PC-9 (cell line): ENCODE measurements around the gene DLGAP1. TPM values are rescaled to one million over a fixed set of nuclear protein-coding genes. Genes with fewer than 3 reads are reported as not detected.

Experiments used
- BruUV-seq: library from RNA; stranded (reverse); fragments of 400-500 nt; replicated peaks from 2 replicates; lab custom pipeline; 2021; lab: Mats Ljungman, UMichigan
- CTCF ChIA-PET: fragments of 300-600 bp; sonication (Branson Sonifier 250); formaldehyde crosslinking; loops from one replicate; lab custom pipeline; 2022; ENCODE audit warnings: antibody characterized with exemption; lab: Charles Lee
- POLR2A ChIA-PET: fragments of 300-600 bp; sonication (Branson Sonifier 250); formaldehyde crosslinking; loops from one replicate; lab custom pipeline; 2022; ENCODE audit warnings: antibody characterized with exemption; ENCODE audit not compliant: unreplicated experiment; lab: Charles Lee
- DNase-seq, 2 experiments: peaks; one replicate each; pipeline versions ENCODE4 v3.0.0 to v3.0.0-alpha.2; 2015 to 2022; ENCODE audit warnings: mixed read lengths in 1 of 2
- H2AFZ ChIP-seq: fragments of 200-600 bp; sonication (generic); 2 replicates; pipeline ENCODE4 v1.8.1; 2017; ENCODE audit warnings: antibody characterized with exemption
- H3F3A ChIP-seq: fragments of 200-600 bp; sonication (generic); 2 replicates; pipeline ENCODE4 v1.8.1; 2017; ENCODE audit warnings: antibody characterized with exemption, mild to moderate bottlenecking, low read depth; ENCODE audit not compliant: insufficient read depth
- H3K27ac ChIP-seq: fragments of 200-600 bp; sonication (generic); 2 replicates; pipeline ENCODE4 v1.6.1; 2016; ENCODE audit warnings: mixed run types
- H3K27me3 ChIP-seq: fragments of 200-600 bp; sonication (generic); 2 replicates; pipeline ENCODE4 v1.6.1; 2016; ENCODE audit warnings: low read depth, mixed run types; ENCODE audit not compliant: insufficient read depth
- H3K36me3 ChIP-seq: fragments of 200-600 bp; sonication (generic); 2 replicates; pipeline ENCODE4 v1.6.1; 2016; ENCODE audit warnings: low read depth, mixed run types
- H3K4me1 ChIP-seq: fragments of 200-600 bp; sonication (generic); replicated peaks from 2 replicates; pipeline ENCODE4 v1.6.1; 2016; ENCODE audit warnings: mixed run types; ENCODE audit not compliant: insufficient read depth
- H3K4me2 ChIP-seq: fragments of 200-600 bp; sonication (generic); 2 replicates; pipeline ENCODE4 v1.6.1; 2017; ENCODE audit warnings: mixed run types
- H3K4me3 ChIP-seq: fragments of 200-600 bp; sonication (generic); 2 replicates; pipeline ENCODE4 v1.6.1; 2016; ENCODE audit warnings: mixed run types
- H3K79me2 ChIP-seq: fragments of 200-600 bp; sonication (generic); 2 replicates; pipeline ENCODE4 v1.6.1; 2017; ENCODE audit warnings: low read depth, mixed run types
- H3K9me2 ChIP-seq: fragments of 200-600 bp; sonication (generic); 2 replicates; pipeline ENCODE4 v1.8.1; 2017; ENCODE audit warnings: mild to moderate bottlenecking; ENCODE audit not compliant: insufficient read depth
- H3K9me3 ChIP-seq: fragments of 200-600 bp; sonication (generic); 2 replicates; pipeline ENCODE4 v1.8.1; 2016; ENCODE audit warnings: low read depth; ENCODE audit not compliant: insufficient read depth
- H4K20me1 ChIP-seq: fragments of 200-600 bp; sonication (generic); 2 replicates; pipeline ENCODE4 v1.8.1; 2017; ENCODE audit not compliant: insufficient read depth
- EZH2 ChIP-seq: fragments of 200-600 bp; sonication (generic); IDR thresholded peaks from 2 replicates; pipeline ENCODE4 v1.8.0; 2017; ENCODE audit warnings: antibody characterized with exemption, low read depth
- intact Hi-C: fragments of 100-400 bp; cut with micrococcal nuclease; formaldehyde crosslinking; loops from one replicate; pipeline ENCODE4 v1.10.0; 2022; ENCODE audit not compliant: unreplicated experiment
- total RNA-seq: library from RNA; stranded (reverse); gene quantifications from 2 replicates; pipeline ENCODE4 v1.2.3, GENCODE V29; 2021
- TF ChIP-seq, protein P1 (sequence below): fragments of 200-600 bp; sonication (generic); conservative IDR thresholded peaks from 2 replicates; pipeline ENCODE4 v1.6.1; 2017; ENCODE audit warnings: mixed run types, antibody characterized with exemption, mild to moderate bottlenecking, moderate library complexity

Gene DLGAP1
- total RNA-seq, 1 experiment from 2014 or later, result not detected

DNA sequence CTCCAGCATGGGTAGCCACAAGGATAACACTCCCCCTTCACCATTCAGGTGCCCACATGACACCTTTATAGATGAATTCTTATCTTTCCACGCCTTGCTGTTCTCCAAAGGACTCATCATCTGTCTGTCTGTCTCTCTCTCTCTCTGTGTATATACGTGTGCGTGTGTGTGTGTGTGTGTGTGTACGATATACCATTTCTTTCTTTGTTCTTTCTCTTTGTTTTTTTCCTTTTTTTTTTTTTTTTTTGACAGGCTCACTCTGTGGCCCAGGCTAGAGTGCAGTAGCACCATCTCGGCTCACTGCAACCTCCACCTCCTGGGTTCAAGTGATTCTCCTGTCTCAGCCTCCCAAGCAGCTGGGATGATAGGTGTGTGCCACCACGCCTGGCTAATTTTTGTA lies 98.2 kb downstream of the DLGAP1 start:
- Histone ChIP-seq H3K4me1 (no peaks in the 10 kb centered on the region), H3K79me2 (no peaks in the 10 kb centered on the region), H3K27ac (no peak overlapping the region), H3K4me3 (no peak overlapping the region), H3K36me3 (no peaks in the 10 kb centered on the region), H3K9me2 (no peaks in the 10 kb centered on the region), H3K27me3 (peaks cover 47% of the 10 kb centered on the region), H3K4me2 (no peak overlapping the region), H3K9me3 (0 out of 2 replicates have a peak, but pooled peaks cover 3% of the 10 kb centered on the region), H4K20me1 (no peaks in the 10 kb centered on the region), H3F3A (no peaks in the 10 kb centered on the region), H2AFZ (no peak overlapping the region)
- no peak for DNase-seq
- CTCF ChIA-PET, result no interaction called here
- POLR2A ChIA-PET, result no interaction called here
- intact Hi-C loops, result no loop called here
- TF ChIP-seq EZH2, result no peak
- TF ChIP-seq, protein P1, sequence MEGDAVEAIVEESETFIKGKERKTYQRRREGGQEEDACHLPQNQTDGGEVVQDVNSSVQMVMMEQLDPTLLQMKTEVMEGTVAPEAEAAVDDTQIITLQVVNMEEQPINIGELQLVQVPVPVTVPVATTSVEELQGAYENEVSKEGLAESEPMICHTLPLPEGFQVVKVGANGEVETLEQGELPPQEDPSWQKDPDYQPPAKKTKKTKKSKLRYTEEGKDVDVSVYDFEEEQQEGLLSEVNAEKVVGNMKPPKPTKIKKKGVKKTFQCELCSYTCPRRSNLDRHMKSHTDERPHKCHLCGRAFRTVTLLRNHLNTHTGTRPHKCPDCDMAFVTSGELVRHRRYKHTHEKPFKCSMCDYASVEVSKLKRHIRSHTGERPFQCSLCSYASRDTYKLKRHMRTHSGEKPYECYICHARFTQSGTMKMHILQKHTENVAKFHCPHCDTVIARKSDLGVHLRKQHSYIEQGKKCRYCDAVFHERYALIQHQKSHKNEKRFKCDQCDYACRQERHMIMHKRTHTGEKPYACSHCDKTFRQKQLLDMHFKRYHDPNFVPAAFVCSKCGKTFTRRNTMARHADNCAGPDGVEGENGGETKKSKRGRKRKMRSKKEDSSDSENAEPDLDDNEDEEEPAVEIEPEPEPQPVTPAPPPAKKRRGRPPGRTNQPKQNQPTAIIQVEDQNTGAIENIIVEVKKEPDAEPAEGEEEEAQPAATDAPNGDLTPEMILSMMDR, result no peak
- no TSS peak for BruUV-seq

DNA sequence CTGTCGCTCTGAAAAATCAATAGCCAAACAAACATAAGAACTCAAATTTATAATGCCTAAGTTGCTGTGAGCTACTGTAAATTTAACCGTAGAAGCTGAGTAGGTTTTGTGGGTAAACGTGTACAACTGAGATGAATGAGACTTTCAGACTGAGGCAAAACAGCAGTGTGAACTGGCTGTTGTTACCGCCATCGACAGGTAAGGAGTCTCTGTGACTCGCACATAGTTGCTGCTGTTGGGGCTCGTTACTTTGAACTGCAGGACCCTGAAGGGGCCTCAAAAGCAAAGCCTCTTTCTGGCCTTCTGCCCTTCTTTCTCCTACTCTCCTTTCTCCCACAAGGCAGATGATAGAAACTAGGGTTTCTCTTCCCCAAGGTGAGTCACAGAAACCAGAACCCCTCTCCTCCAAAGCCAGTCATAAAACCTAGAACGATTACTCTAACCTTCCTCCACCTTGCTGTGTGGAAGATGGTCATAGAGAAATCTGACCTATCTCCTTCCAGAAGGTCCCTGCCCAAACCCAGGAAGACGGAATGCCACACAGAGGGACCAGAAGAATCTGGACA lies 101.2 kb downstream of the DLGAP1 start:
- H3K79me2 ChIP-seq, result no peaks in the 10 kb centered on the region
- H3K4me2 ChIP-seq, result no peak overlapping the region
- no peaks in the 10 kb centered on the region for H3K36me3 ChIP-seq
- TF ChIP-seq, protein P1, result no peak
- H3K27me3 ChIP-seq, result peaks cover 45% of the 10 kb centered on the region
- no peak overlapping the region for H3K4me3 ChIP-seq
- POLR2A ChIA-PET, result interaction anchor here (0.7 kb wide), 1 partner anchor 26 kb away, joined by 7 read pairs; no protein-coding TSS in a partner anchor
- no TSS peak for BruUV-seq
- no peaks in the 10 kb centered on the region for H3F3A ChIP-seq
- intact Hi-C loops, result no loop called here
- H3K9me2 ChIP-seq, result no peaks in the 10 kb centered on the region
- no peaks in the 10 kb centered on the region for H3K4me1 ChIP-seq
- H2AFZ ChIP-seq, result no peak overlapping the region
- H4K20me1 ChIP-seq, result no peaks in the 10 kb centered on the region
- DNase-seq, result no peak
- no peaks in the 10 kb centered on the region for H3K9me3 ChIP-seq
- CTCF ChIA-PET, result no interaction called here
- no peak overlapping the region for H3K27ac ChIP-seq

DNA sequence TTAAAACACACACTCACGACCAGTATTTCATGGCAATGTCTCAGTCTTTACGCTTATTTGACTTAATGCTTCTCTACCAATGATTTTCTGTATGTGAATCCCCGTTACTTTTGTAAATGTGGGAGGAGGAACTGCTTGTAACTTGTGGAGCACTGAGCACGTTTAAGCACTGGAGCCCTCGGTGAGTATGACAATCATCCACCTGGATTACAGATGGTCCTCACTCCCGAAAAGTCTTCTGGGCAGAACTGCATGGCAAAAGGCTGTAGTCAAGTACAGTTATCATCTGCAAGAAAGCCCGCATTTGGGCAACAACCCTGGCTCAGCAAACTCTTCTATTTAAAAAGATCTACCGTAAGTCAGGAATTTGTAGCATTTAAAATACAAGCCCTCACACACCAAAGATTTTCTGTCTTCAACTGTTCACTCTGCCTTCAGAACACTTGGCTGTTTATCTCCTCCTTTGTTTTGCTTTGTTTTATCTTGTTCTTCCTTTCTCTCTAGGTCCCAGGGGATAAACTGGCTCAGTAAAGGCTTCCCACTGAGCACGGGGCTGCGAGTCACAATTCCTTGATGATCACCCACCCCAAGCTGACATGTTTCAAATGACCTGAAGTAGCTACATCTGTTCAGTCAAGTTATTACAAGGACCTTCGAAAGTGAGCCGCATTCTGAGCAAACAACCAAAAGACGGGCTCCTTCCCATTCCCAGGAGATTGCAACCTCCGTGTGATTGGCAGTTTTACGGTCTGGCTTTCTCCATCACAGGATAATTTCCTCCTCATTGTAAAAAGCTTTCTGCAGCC lies 102.2 kb downstream of the DLGAP1 start:
- TF ChIP-seq, protein P1, result no peak
- no peak; the same call in 1 of the 2 replicates for TF ChIP-seq EZH2
- Histone ChIP-seq H3K4me1 (no peaks in the 10 kb centered on the region), H4K20me1 (no peaks in the 10 kb centered on the region), H3K9me2 (no peaks in the 10 kb centered on the region), H3K27me3 (peaks cover 35% of the 10 kb centered on the region), H3F3A (no peaks in the 10 kb centered on the region), H3K36me3 (no peaks in the 10 kb centered on the region), H2AFZ (no peak overlapping the region), H3K79me2 (no peaks in the 10 kb centered on the region), H3K4me3 (no peak overlapping the region), H3K9me3 (no peaks in the 10 kb centered on the region), H3K27ac (no peak overlapping the region), H3K4me2 (no peak overlapping the region)
- ChIA-PET CTCF (no interaction called here), POLR2A (no interaction called here)
- BruUV-seq, result no TSS peak
- DNase-seq, result no peak
- intact Hi-C loops, result no loop called here
